ENCODE data around the gene RARS2. TPM values are rescaled to one million over a fixed set of nuclear protein-coding genes. Genes with fewer than 3 reads are reported as not detected.

RARS2 gene
- total and polyA plus RNA-seq, 2 donors from 2014 or later = 23.4 to 31.7 TPM

- H3K4me1 ChIP-seq (ENCODE audit: control insufficient read depth in 2 of 3, insufficient read depth in 2 of 3, low read depth in 1 of 3, low read length in 3 of 3) = no peaks in the 10 kb centered on the region
- no peaks in the 10 kb centered on the region for H3K27me3 ChIP-seq (ENCODE audit: control insufficient read depth, insufficient read depth, low read length)
- DNase-seq = no peak
- no peak overlapping the region for H3K9ac ChIP-seq (ENCODE audit: low read length in 3 of 3)
- H3K36me3 ChIP-seq (ENCODE audit: control insufficient read depth in 2 of 3, insufficient read depth in 3 of 3, low read length in 3 of 3) = peaks cover 6 to 12% (median 12%) of the 10 kb centered on the region in 3 donors
- TF ChIP-seq CTCF (IDR thresholded peaks at IDR 0.05; ENCODE audit: borderline replicate concordance, extremely low read depth, insufficient read depth) = no peak
- H3K27ac ChIP-seq (ENCODE audit: low read depth in 2 of 2, low read length in 2 of 2) = no peak overlapping the region
- no peaks in the 10 kb centered on the region for H3K9me3 ChIP-seq (ENCODE audit: control insufficient read depth in 2 of 3, insufficient read depth in 1 of 3, low read length in 3 of 3)
- no peak overlapping the region for H3K4me3 ChIP-seq (ENCODE audit: low read length in 3 of 3)
- FAIRE-seq = no peak
- intact Hi-C loops (cut with DNase I) = no loop called here
Observed at GRCh38 chr6:87522686-87523085, 67.1 kb downstream of the RARS2 start.

GRCh38 chr6:87518453-87518852 lies 71.3 kb downstream of the RARS2 start:
- no peak for FAIRE-seq
- peak in 1 of 5 donors; percentile 28 for DNase-seq
- Histone ChIP-seq H3K9me3 (ENCODE audit: control insufficient read depth in 2 of 3, insufficient read depth in 1 of 3, low read length in 3 of 3) (no peaks in the 10 kb centered on the region), H3K36me3 (ENCODE audit: control insufficient read depth in 2 of 3, insufficient read depth in 3 of 3, low read length in 3 of 3) (peaks cover 6 to 32% (median 15%) of the 10 kb centered on the region in 3 donors), H3K4me3 (ENCODE audit: low read length in 3 of 3) (no peak overlapping the region), H3K27me3 (ENCODE audit: control insufficient read depth, insufficient read depth, low read length) (no peaks in the 10 kb centered on the region), H3K9ac (ENCODE audit: low read length in 3 of 3) (no peak overlapping the region), H3K4me1 (ENCODE audit: control insufficient read depth in 2 of 3, insufficient read depth in 2 of 3, low read depth in 1 of 3, low read length in 3 of 3) (no peaks in the 10 kb centered on the region), H3K27ac (ENCODE audit: low read depth in 2 of 2, low read length in 2 of 2) (no peak overlapping the region)
- intact Hi-C loops (cut with DNase I) = no loop called here
- TF ChIP-seq CTCF (IDR thresholded peaks at IDR 0.05; ENCODE audit: borderline replicate concordance, extremely low read depth, insufficient read depth) = no peak

- Histone ChIP-seq H3K4me1 (ENCODE audit: control insufficient read depth in 2 of 3, insufficient read depth in 2 of 3, low read depth in 1 of 3, low read length in 3 of 3) (no peaks in the 10 kb centered on the region), H3K36me3 (ENCODE audit: control insufficient read depth in 2 of 3, insufficient read depth in 3 of 3, low read length in 3 of 3) (peaks cover 6 to 45% (median 17%) of the 10 kb centered on the region in 3 donors), H3K4me3 (ENCODE audit: low read length in 3 of 3) (no peak overlapping the region), H3K9me3 (ENCODE audit: control insufficient read depth in 2 of 3, insufficient read depth in 1 of 3, low read length in 3 of 3) (no peaks in the 10 kb centered on the region), H3K9ac (ENCODE audit: low read length in 3 of 3) (no peak overlapping the region), H3K27me3 (ENCODE audit: control insufficient read depth, insufficient read depth, low read length) (no peaks in the 10 kb centered on the region), H3K27ac (ENCODE audit: low read depth in 2 of 2, low read length in 2 of 2) (no peak overlapping the region)
- no peak for FAIRE-seq
- no peak for DNase-seq
- no peak for TF ChIP-seq CTCF (IDR thresholded peaks at IDR 0.05; ENCODE audit: borderline replicate concordance, extremely low read depth, insufficient read depth)
- intact Hi-C loops (cut with DNase I) = no loop called here
Observed at GRCh38 chr6:87514831-87515230, 75.0 kb downstream of the RARS2 start.

- no peaks in the 10 kb centered on the region for H3K9me3 ChIP-seq (ENCODE audit: control insufficient read depth in 2 of 3, insufficient read depth in 1 of 3, low read length in 3 of 3)
- no peak for TF ChIP-seq CTCF (IDR thresholded peaks at IDR 0.05; ENCODE audit: borderline replicate concordance, extremely low read depth, insufficient read depth)
- DNase-seq = peak in 2 of 5 donors; percentile 7 to 41
- intact Hi-C loops (cut with DNase I) = no loop called here
- H3K27ac ChIP-seq (ENCODE audit: low read depth in 2 of 2, low read length in 2 of 2) = no peak overlapping the region
- FAIRE-seq = no peak
- H3K4me1 ChIP-seq (ENCODE audit: control insufficient read depth in 2 of 3, insufficient read depth in 2 of 3, low read depth in 1 of 3, low read length in 3 of 3) = no peaks in the 10 kb centered on the region
- H3K27me3 ChIP-seq (ENCODE audit: control insufficient read depth, insufficient read depth, low read length) = no peaks in the 10 kb centered on the region
- peaks cover 2 to 14% (median 6%) of the 10 kb centered on the region in 3 donors for H3K36me3 ChIP-seq (ENCODE audit: control insufficient read depth in 2 of 3, insufficient read depth in 3 of 3, low read length in 3 of 3)
- no peak overlapping the region for H3K9ac ChIP-seq (ENCODE audit: low read length in 3 of 3)
- H3K4me3 ChIP-seq (ENCODE audit: low read length in 3 of 3) = no peak overlapping the region
Observed at GRCh38 chr6:87504441-87504840, 85.3 kb downstream of the RARS2 start.

All from kidney (tissue), 14 donors.